SU-DHL-6 (cell line): ENCODE data around the gene ENDOV.

ENCODE experiments used
- H2AFZ ChIP-seq: fragments of 200-600 bp; sonication (generic); 2 replicates; pipeline ENCODE4 v1.6.1; 2014; ENCODE audit warnings: low read depth, mild to moderate bottlenecking, moderate library complexity, mixed read lengths, antibody characterized with exemption, low read length; ENCODE audit not compliant: severe bottlenecking
- H3F3A ChIP-seq: fragments of 200-600 bp; shearing (Covaris generic); 2 replicates; pipeline ENCODE4 v1.6.0; 2016; ENCODE audit warnings: antibody characterized with exemption, mild to moderate bottlenecking; ENCODE audit not compliant: insufficient read depth
- H3K27ac ChIP-seq: fragments of 200-600 bp; sonication (generic); 2 replicates; pipeline ENCODE4 v1.5.1; 2016; ENCODE audit warnings: low read depth, mild to moderate bottlenecking, low read length, moderate library complexity, mixed read lengths
- H3K27me3 ChIP-seq: fragments of 200-600 bp; sonication (generic), shearing (Covaris generic); 2 replicates; pipeline ENCODE4 v1.6.0; 2014; ENCODE audit warnings: mild to moderate bottlenecking, low read length
- H3K36me3 ChIP-seq: fragments of 200-600 bp; sonication (generic); 2 replicates; pipeline ENCODE4 v1.6.1; 2014; ENCODE audit warnings: mild to moderate bottlenecking, low read length, mixed read lengths
- H3K4me2 ChIP-seq: fragments of 300-600, 200-600 bp; shearing (Covaris generic), sonication (generic); 2 replicates; pipeline ENCODE4 v1.6.0; 2014; ENCODE audit warnings: low read length, low read depth, mild to moderate bottlenecking; ENCODE audit not compliant: poor library complexity, severe bottlenecking
- H3K4me3 ChIP-seq: fragments of 200-600 bp; sonication (generic); 2 replicates; pipeline ENCODE4 v1.5.1; 2014; ENCODE audit warnings: antibody characterized with exemption, low read length, mild to moderate bottlenecking, mixed read lengths; ENCODE audit not compliant: insufficient read depth, poor library complexity, severe bottlenecking
- H3K79me2 ChIP-seq: fragments of 200-600 bp; sonication (generic); 2 replicates; pipeline ENCODE4 v1.6.1; 2014; ENCODE audit warnings: mild to moderate bottlenecking, low read length, moderate library complexity; ENCODE audit not compliant: insufficient read depth
- H3K9ac ChIP-seq: fragments of 200-600 bp; sonication (generic); 2 replicates; pipeline ENCODE4 v1.7.0; 2014; ENCODE audit warnings: mild to moderate bottlenecking, low read length
- H3K9me2 ChIP-seq: fragments of 200-600 bp; sonication (generic); replicated peaks from 2 replicates; pipeline ENCODE4 v1.6.1; 2014; ENCODE audit warnings: low read length; ENCODE audit not compliant: insufficient read depth
- H3K9me3 ChIP-seq: fragments of 200-600 bp; sonication (generic); 2 replicates; pipeline ENCODE4 v1.6.1; 2014; ENCODE audit warnings: low read length, mixed read lengths; ENCODE audit not compliant: insufficient read depth
- H4K20me1 ChIP-seq: fragments of 200-600 bp; sonication (generic); 2 replicates; pipeline ENCODE4 v1.6.1; 2014; ENCODE audit warnings: low read depth, mild to moderate bottlenecking, antibody characterized with exemption, low read length, moderate library complexity, mixed read lengths
- EZH2phosphoT487 ChIP-seq: fragments of 200-600 bp; sonication (generic), shearing (Covaris generic); conservative IDR thresholded peaks from 2 replicates; pipeline ENCODE4 v1.6.1; 2018; ENCODE audit warnings: mild to moderate bottlenecking, antibody characterized with exemption, low read length, moderate library complexity, mixed read lengths
- TF ChIP-seq, protein P1 (sequence below): fragments of 200-600 bp; sonication (generic); IDR thresholded peaks from one replicate; pipeline ENCODE4 v1.5.1; 2017; ENCODE audit warnings: antibody characterized with exemption, mild to moderate bottlenecking, low read length, moderate library complexity; ENCODE audit not compliant: insufficient read depth, poor library complexity, severe bottlenecking

Gene ENDOV

DNA sequence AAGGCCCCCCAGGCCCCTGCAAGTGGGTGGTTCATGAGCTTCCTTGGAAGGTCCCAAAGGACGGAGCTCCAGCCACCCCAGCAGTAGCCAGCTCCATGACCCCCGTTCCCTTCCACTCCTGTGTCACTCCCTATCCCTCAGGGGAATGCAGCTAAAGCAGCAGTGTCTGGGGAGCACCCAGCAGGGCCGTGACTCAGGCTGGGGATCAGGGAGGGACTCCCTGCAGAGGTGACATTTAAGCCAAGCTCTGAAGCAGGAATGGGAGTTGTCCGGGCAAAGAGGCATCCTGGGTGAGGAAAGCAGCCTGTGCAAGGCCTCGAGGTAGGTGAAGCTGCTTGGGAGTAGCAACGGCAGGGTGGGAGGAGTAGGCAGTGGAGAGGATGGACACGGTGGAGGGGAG lies 72.5 kb downstream of the ENDOV start:
- H2AFZ ChIP-seq: no peak overlapping the region
- H3K27me3 ChIP-seq: no peaks in the 10 kb centered on the region
- no peaks in the 10 kb centered on the region for H3K36me3 ChIP-seq
- no peaks in the 10 kb centered on the region for H3K79me2 ChIP-seq
- no peaks in the 10 kb centered on the region for H3K9me2 ChIP-seq
- TF ChIP-seq EZH2phosphoT487: no peak
- TF ChIP-seq, protein P1, sequence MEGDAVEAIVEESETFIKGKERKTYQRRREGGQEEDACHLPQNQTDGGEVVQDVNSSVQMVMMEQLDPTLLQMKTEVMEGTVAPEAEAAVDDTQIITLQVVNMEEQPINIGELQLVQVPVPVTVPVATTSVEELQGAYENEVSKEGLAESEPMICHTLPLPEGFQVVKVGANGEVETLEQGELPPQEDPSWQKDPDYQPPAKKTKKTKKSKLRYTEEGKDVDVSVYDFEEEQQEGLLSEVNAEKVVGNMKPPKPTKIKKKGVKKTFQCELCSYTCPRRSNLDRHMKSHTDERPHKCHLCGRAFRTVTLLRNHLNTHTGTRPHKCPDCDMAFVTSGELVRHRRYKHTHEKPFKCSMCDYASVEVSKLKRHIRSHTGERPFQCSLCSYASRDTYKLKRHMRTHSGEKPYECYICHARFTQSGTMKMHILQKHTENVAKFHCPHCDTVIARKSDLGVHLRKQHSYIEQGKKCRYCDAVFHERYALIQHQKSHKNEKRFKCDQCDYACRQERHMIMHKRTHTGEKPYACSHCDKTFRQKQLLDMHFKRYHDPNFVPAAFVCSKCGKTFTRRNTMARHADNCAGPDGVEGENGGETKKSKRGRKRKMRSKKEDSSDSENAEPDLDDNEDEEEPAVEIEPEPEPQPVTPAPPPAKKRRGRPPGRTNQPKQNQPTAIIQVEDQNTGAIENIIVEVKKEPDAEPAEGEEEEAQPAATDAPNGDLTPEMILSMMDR: no peak
- no peaks in the 10 kb centered on the region for H3F3A ChIP-seq
- no peak overlapping the region for H3K4me2 ChIP-seq
- no peaks in the 10 kb centered on the region for H3K9me3 ChIP-seq
- H3K9ac ChIP-seq: no peak overlapping the region
- H4K20me1 ChIP-seq: no peaks in the 10 kb centered on the region
- H3K4me3 ChIP-seq: no peak overlapping the region
- no peak overlapping the region for H3K27ac ChIP-seq
